Measurements from ENCODE around the gene POLR2E. TPM values are rescaled to one million over a fixed set of nuclear protein-coding genes. Genes with fewer than 3 reads are reported as not detected.

Gene POLR2E
- total and polyA plus RNA-seq, 9 of the 15 experiments (the other 6 are each of a cell fraction or from before 2014, with no cell fraction given), result 3.4 to 413 (median 244) TPM

DNA sequence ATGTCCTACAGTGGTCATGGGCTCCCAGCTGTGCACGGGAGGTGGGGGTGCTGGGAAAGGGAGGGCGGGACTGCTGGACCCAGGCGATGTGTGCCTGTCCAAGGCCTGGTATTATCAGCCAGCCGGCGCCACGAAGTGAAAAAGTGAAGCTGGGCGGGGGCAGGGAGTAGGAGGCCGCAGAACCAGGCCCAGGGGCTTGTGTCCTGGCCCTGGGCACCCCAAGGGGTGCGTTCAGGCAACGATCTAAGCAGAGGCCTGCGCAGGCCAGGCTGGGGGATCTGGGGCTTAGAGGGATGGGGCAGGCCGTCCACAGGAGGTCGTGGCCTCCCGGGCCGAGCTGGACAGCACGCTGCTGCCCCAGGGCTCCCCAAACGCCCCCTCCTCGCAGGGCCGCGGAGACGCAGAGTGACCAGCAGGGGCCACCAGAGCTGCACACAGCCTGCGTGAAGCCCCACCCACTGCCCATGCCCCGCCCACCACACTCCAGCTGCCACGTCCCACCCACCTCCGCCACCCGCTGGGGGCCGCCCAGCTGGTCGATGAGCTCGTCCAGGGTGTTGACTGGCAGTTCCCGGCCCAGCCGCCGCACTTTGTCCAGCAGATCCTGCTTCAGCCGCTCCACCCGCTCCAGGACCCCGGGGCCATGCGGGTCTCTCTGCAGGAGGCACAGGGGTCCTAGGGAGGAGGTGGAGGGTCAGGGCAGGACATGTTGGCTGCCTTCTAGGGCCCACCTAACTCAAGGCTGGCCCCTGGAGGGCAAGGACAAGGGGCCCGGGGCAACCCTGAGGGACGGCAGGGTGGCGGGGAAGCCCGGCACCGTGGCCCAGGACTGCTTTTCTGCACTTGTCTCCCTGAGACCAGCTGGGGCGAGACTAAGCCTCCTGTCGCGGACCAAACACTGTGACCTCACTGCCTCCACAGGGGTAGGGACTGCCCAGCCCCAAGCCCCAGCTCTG is 18.1 kb upstream of the POLR2E start (continued):
- TF ChIP-seq DACH1 (IDR thresholded peaks at IDR 0.05; ENCODE audit: partially characterized antibody) (peak; percentile 97), TEAD1 (CRISPR knock-in tag; IDR thresholded peaks at IDR 0.05) (no peak), PCBP1 (IDR thresholded peaks at IDR 0.05; ENCODE audit: low read depth, low read length, poor library complexity, severe bottlenecking) (no peak), KLF6 (CRISPR knock-in tag; IDR thresholded peaks at IDR 0.05; ENCODE audit: borderline replicate concordance) (no peak), FOXP1 (CRISPR knock-in tag; IDR thresholded peaks at IDR 0.05) (0 out of 2 replicates have a peak, but pooled peaks have one; percentile 9), NFIC (IDR thresholded peaks at IDR 0.05) (peak; percentile 23; the same call in 1 of the 2 replicates), ZNF584 (CRISPR knock-in tag; IDR thresholded peaks at IDR 0.05; ENCODE audit: low read depth) (no peak), XRCC5 (IDR thresholded peaks at IDR 0.05; ENCODE audit: low read depth, low read length) (peak; percentile 47; the same call in 1 of the 2 replicates), SAFB (IDR thresholded peaks at IDR 0.05; ENCODE audit: borderline replicate concordance, low read depth, low read length) (no peak), MAFG (tag; conservative IDR thresholded peaks at IDR 0.05) (no peak), SIN3A (IDR thresholded peaks at IDR 0.05; ENCODE audit: borderline replicate concordance in 2 of 2, control insufficient read depth in 1 of 2, low read depth in 2 of 2, low read length in 2 of 2) (peak; percentile 96 to 98), NRF1 (conservative IDR thresholded peaks at IDR 0.05 in 1 of 2, IDR thresholded peaks at IDR 0.05 in 1 of 2) (peak; percentile 62 to 68), POLR3G (IDR thresholded peaks at IDR 0.05; ENCODE audit: extremely low read depth, insufficient read length, insufficient replicate concordance) (no peak), ZNF384 (IDR thresholded peaks at IDR 0.05; ENCODE audit: low read depth, low read length) (peak; percentile 59; the same call in 1 of the 2 replicates)
- TF ChIP-seq, protein P1, sequence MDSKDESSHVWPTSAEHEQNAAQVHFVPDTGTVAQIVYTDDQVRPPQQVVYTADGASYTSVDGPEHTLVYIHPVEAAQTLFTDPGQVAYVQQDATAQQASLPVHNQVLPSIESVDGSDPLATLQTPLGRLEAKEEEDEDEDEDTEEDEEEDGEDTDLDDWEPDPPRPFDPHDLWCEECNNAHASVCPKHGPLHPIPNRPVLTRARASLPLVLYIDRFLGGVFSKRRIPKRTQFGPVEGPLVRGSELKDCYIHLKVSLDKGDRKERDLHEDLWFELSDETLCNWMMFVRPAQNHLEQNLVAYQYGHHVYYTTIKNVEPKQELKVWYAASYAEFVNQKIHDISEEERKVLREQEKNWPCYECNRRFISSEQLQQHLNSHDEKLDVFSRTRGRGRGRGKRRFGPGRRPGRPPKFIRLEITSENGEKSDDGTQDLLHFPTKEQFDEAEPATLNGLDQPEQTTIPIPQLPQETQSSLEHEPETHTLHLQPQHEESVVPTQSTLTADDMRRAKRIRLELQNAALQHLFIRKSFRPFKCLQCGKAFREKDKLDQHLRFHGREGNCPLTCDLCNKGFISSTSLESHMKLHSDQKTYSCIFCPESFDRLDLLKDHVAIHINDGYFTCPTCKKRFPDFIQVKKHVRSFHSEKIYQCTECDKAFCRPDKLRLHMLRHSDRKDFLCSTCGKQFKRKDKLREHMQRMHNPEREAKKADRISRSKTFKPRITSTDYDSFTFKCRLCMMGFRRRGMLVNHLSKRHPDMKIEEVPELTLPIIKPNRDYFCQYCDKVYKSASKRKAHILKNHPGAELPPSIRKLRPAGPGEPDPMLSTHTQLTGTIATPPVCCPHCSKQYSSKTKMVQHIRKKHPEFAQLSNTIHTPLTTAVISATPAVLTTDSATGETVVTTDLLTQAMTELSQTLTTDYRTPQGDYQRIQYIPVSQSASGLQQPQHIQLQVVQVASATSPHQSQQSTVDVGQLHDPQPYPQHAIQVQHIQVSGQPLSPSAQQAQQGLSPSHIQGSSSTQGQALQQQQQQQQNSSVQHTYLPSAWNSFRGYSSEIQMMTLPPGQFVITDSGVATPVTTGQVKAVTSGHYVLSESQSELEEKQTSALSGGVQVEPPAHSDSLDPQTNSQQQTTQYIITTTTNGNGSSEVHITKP (IDR thresholded peaks at IDR 0.05; ENCODE audit: partially characterized antibody), result peak; percentile 78
- TF ChIP-seq, protein P2, sequence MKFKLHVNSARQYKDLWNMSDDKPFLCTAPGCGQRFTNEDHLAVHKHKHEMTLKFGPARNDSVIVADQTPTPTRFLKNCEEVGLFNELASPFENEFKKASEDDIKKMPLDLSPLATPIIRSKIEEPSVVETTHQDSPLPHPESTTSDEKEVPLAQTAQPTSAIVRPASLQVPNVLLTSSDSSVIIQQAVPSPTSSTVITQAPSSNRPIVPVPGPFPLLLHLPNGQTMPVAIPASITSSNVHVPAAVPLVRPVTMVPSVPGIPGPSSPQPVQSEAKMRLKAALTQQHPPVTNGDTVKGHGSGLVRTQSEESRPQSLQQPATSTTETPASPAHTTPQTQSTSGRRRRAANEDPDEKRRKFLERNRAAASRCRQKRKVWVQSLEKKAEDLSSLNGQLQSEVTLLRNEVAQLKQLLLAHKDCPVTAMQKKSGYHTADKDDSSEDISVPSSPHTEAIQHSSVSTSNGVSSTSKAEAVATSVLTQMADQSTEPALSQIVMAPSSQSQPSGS (CRISPR knock-in tag; IDR thresholded peaks at IDR 0.05), result peak; percentile 59; the same call in 1 of the 2 replicates
- TF ChIP-seq, protein P3, sequence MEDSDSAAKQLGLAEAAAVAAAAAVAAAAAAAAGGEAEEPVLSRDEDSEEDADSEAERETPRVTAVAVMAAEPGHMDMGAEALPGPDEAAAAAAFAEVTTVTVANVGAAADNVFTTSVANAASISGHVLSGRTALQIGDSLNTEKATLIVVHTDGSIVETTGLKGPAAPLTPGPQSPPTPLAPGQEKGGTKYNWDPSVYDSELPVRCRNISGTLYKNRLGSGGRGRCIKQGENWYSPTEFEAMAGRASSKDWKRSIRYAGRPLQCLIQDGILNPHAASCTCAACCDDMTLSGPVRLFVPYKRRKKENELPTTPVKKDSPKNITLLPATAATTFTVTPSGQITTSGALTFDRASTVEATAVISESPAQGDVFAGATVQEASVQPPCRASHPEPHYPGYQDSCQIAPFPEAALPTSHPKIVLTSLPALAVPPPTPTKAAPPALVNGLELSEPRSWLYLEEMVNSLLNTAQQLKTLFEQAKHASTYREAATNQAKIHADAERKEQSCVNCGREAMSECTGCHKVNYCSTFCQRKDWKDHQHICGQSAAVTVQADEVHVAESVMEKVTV (CRISPR knock-in tag; IDR thresholded peaks at IDR 0.05), result peak; percentile 70
- TF ChIP-seq, protein P4, sequence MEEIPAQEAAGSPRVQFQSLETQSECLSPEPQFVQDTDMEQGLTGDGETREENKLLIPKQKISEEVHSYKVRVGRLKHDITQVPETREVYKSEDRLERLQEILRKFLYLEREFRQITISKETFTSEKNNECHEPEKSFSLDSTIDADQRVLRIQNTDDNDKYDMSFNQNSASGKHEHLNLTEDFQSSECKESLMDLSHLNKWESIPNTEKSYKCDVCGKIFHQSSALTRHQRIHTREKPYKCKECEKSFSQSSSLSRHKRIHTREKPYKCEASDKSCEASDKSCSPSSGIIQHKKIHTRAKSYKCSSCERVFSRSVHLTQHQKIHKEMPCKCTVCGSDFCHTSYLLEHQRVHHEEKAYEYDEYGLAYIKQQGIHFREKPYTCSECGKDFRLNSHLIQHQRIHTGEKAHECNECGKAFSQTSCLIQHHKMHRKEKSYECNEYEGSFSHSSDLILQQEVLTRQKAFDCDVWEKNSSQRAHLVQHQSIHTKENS (CRISPR knock-in tag; IDR thresholded peaks at IDR 0.05), result no peak

All from K562 (cell line).